ENCODE data around the gene FAM114A1. TPM values are rescaled to one million over a fixed set of nuclear protein-coding genes. Genes with fewer than 3 reads are reported as not detected.

The FAM114A1 gene
- total RNA-seq, 2 donors from 2014 or later, result 148 to 180 TPM

DNA sequence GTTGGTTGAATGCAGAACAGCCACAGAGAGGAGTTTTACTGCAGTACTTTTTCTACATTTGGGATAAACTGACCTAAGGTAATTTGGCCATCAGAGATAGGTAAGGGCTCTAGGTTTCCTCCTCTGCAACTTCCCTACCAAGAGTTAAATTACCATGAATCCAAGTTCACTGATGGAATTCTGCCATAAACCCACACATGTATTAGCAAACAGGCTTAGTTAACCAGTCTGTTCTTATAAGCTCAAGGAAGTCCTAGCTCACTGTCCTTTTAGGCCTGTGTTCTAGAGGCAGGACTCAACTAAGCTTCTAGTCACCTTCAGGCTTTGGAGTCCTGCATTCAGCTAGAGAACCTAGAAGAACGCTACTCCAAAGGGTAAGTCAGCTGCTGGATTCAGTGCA, 4.0 kb downstream of the FAM114A1 start:
- TF ChIP-seq, protein P1, sequence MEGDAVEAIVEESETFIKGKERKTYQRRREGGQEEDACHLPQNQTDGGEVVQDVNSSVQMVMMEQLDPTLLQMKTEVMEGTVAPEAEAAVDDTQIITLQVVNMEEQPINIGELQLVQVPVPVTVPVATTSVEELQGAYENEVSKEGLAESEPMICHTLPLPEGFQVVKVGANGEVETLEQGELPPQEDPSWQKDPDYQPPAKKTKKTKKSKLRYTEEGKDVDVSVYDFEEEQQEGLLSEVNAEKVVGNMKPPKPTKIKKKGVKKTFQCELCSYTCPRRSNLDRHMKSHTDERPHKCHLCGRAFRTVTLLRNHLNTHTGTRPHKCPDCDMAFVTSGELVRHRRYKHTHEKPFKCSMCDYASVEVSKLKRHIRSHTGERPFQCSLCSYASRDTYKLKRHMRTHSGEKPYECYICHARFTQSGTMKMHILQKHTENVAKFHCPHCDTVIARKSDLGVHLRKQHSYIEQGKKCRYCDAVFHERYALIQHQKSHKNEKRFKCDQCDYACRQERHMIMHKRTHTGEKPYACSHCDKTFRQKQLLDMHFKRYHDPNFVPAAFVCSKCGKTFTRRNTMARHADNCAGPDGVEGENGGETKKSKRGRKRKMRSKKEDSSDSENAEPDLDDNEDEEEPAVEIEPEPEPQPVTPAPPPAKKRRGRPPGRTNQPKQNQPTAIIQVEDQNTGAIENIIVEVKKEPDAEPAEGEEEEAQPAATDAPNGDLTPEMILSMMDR (IDR thresholded peaks at IDR 0.05), result no peak
- no peak for DNase-seq (ENCODE audit: low spot score)
- H3K4me1 ChIP-seq (ENCODE audit: control insufficient read depth in 1 of 2, low read depth in 2 of 2), result peaks cover 14 to 59% of the 10 kb centered on the region in 2 donors
- ATAC-seq (ENCODE audit: insufficient number of reproducible peaks, low FRiP score, low read depth), result no peak
- H3K4me3 ChIP-seq, result no peak overlapping the region
- no peaks in the 10 kb centered on the region for H3K9me3 ChIP-seq
- H3K36me3 ChIP-seq, result no peaks in the 10 kb centered on the region
- no peaks in the 10 kb centered on the region for H3K27me3 ChIP-seq (replicated peaks; ENCODE audit: insufficient read depth)
- no peak overlapping the region for H3K27ac ChIP-seq

DNA sequence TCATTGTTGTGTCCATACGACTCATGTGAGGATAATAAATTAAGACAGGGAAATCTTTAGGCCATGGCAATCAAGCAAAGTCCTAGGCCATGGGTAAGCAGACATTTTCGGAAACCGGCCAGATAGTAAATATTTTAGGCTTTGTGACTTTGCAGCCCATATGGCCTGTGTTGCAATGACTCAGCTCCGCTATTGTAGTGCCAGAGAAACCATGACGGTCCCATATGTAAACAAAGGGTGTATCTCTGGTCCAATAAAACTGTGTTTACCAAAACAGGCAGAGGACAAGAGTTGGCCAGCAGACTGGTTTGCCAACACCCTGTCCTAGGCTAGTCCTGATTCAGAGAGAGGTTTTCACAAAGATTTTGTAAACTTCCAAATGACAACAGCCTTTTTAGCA, 5.0 kb downstream of the FAM114A1 start:
- TF ChIP-seq, protein P1 (IDR thresholded peaks at IDR 0.05), result no peak
- ATAC-seq (ENCODE audit: insufficient number of reproducible peaks, low FRiP score, low read depth), result no peak
- Histone ChIP-seq H3K4me1 (ENCODE audit: control insufficient read depth in 1 of 2, low read depth in 2 of 2) (peaks cover 14 to 55% of the 10 kb centered on the region in 2 donors), H3K36me3 (no peaks in the 10 kb centered on the region), H3K4me3 (no peak overlapping the region), H3K9me3 (no peaks in the 10 kb centered on the region), H3K27ac (no peak overlapping the region), H3K27me3 (replicated peaks; ENCODE audit: insufficient read depth) (no peaks in the 10 kb centered on the region)
- no peak for DNase-seq (ENCODE audit: low spot score)

DNA sequence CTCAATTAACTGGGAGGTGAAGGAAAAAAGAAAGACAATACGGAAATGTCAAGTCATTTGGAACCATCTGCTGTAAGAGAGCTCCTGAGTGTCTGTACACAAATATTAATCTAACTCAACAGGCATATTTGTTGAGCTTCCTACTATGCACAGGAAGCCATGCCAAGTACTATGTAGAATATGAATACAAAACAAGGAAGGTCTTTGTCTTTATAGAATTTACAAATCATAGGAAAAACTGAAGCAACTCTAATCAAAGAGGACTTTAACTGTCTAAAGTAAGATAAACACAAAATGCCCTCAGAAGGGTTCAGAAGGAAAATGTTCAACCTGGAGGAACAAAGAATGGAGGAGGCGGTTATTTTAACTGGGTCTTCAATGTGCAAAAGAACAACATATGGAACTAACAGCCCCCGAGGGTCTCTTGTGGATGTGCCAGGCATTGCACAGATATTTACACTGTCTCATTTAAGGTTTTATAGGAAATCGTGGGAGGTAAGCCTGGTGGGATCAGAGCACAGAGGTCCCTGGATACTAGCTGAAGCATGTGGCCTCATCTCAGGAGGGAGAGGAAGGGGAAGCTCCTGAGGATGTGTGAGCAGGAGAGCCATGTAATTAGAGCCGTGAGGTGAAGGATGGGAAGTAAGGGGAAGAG, 5.8 kb downstream of the FAM114A1 start:
- TF ChIP-seq, protein P1 (IDR thresholded peaks at IDR 0.05), result no peak
- no peaks in the 10 kb centered on the region for H3K27me3 ChIP-seq (replicated peaks; ENCODE audit: insufficient read depth)
- peaks cover 14 to 54% of the 10 kb centered on the region in 2 donors for H3K4me1 ChIP-seq (ENCODE audit: control insufficient read depth in 1 of 2, low read depth in 2 of 2)
- DNase-seq (ENCODE audit: low spot score), result no peak
- no peak overlapping the region for H3K27ac ChIP-seq
- no peak for ATAC-seq (ENCODE audit: insufficient number of reproducible peaks, low FRiP score, low read depth)
- no peak overlapping the region for H3K4me3 ChIP-seq
- no peaks in the 10 kb centered on the region for H3K36me3 ChIP-seq
- H3K9me3 ChIP-seq, result no peaks in the 10 kb centered on the region

DNA sequence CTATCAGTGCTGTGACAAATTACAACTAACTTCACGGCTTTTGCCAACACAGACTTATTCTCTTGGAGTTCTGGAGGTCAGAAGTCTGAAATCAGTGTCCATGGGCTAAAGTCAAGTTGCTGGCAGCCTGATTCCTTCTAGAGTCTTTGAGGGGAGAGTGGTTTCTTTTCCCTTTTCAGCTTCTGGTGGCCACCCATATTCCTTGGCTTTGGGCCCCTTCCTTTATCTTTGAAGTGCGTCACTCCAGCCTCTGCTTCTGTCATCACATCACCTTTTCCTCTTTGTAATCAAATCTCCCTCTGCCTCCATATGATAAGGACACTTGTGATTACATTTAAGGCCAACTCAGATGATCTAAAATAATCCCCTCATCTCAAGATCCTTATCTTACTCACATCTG, 9.0 kb downstream of the FAM114A1 start:
- ATAC-seq (ENCODE audit: insufficient number of reproducible peaks, low FRiP score, low read depth), result no peak

DNA sequence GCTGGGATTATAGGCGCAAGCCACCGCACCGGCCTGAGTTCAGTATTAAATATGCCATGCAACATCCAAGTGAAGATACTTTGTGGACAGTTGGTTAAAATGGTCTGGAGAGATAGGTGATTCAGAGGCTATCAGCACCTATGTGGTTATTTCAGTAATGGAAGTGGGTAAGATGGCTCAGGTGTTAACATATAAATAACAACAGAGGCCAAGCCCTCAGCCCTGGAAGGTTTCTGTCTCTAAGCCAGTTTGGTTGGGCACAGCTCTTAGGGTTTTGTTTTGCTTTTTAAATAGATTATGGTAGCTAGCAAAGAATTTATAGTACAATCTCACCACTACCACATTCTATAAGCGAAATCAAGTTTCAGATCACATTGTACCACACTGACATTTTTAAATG, 16.6 kb downstream of the FAM114A1 start:
- TF ChIP-seq, protein P1 (IDR thresholded peaks at IDR 0.05), result no peak
- DNase-seq (ENCODE audit: low spot score), result no peak
- peaks cover 4 to 6% of the 10 kb centered on the region in 2 donors for H3K4me1 ChIP-seq (ENCODE audit: control insufficient read depth in 1 of 2, low read depth in 2 of 2)
- H3K27ac ChIP-seq, result no peak overlapping the region
- peaks cover 19% of the 10 kb centered on the region for H3K36me3 ChIP-seq
- no peak overlapping the region for H3K4me3 ChIP-seq
- no peaks in the 10 kb centered on the region for H3K9me3 ChIP-seq
- H3K27me3 ChIP-seq (replicated peaks; ENCODE audit: insufficient read depth), result no peaks in the 10 kb centered on the region
- no peak for ATAC-seq (ENCODE audit: insufficient number of reproducible peaks, low FRiP score, low read depth)

More for the DNA sequence above, 9.0 kb downstream of the FAM114A1 start:
- Histone ChIP-seq H3K9me3 (no peaks in the 10 kb centered on the region), H3K4me3 (no peak overlapping the region), H3K27ac (no peak overlapping the region), H3K4me1 (ENCODE audit: control insufficient read depth in 1 of 2, low read depth in 2 of 2) (peaks cover 4 to 24% of the 10 kb centered on the region in 2 donors), H3K27me3 (replicated peaks; ENCODE audit: insufficient read depth) (no peaks in the 10 kb centered on the region), H3K36me3 (peaks cover 14% of the 10 kb centered on the region)
- TF ChIP-seq, protein P1 (IDR thresholded peaks at IDR 0.05), result no peak
- DNase-seq (ENCODE audit: low spot score), result no peak

All from thoracic aorta (tissue), 2 donors.